GM23248 (cell line): Measurements from ENCODE around the gene IL36RN. TPM values are rescaled to one million over a fixed set of nuclear protein-coding genes. Genes with fewer than 3 reads are reported as not detected.

Source experiments
- DNase-seq: peaks from one replicate; pipeline ENCODE4 v3.0.0-alpha.2; 2015
- H2AFZ ChIP-seq: fragments of 200-600 bp; sonication (generic); 2 replicates; pipeline ENCODE4 v1.6.1; 2016; ENCODE audit warnings: antibody characterized with exemption
- H3F3A ChIP-seq: fragments of 200-600 bp; sonication (generic); 2 replicates; pipeline ENCODE4 v1.6.1; 2016; ENCODE audit warnings: mild to moderate bottlenecking, antibody characterized with exemption, mixed run types; ENCODE audit not compliant: insufficient read depth
- H3K27ac ChIP-seq: fragments of 200-600 bp; sonication (generic); 2 replicates; pipeline ENCODE4 v1.5.1; 2016; ENCODE audit warnings: mild to moderate bottlenecking
- H3K27me3 ChIP-seq: fragments of 200-600 bp; sonication (generic); replicated peaks from 2 replicates; pipeline ENCODE4 v1.6.1; 2016; ENCODE audit warnings: mild to moderate bottlenecking; ENCODE audit not compliant: insufficient read depth
- H3K36me3 ChIP-seq: fragments of 200-600 bp; sonication (generic); 2 replicates; pipeline ENCODE4 v1.6.1; 2016; ENCODE audit warnings: low read depth, mild to moderate bottlenecking
- H3K4me1 ChIP-seq: fragments of 200-600 bp; sonication (generic); 2 replicates; pipeline ENCODE4 v1.6.1; 2016; ENCODE audit warnings: mild to moderate bottlenecking; ENCODE audit not compliant: insufficient read depth
- H3K4me2 ChIP-seq: fragments of 200-600 bp; sonication (generic); one replicate; pipeline ENCODE4 v1.6.1; 2016; ENCODE audit warnings: mild to moderate bottlenecking; ENCODE audit not compliant: unreplicated experiment
- H3K4me3 ChIP-seq: fragments of 200-600 bp; sonication (generic); 2 replicates; pipeline ENCODE4 v1.5.1; 2016; ENCODE audit warnings: mild to moderate bottlenecking
- H3K79me2 ChIP-seq: fragments of 200-600 bp; sonication (generic); 2 replicates; pipeline ENCODE4 v1.6.1; 2016; ENCODE audit warnings: mild to moderate bottlenecking; ENCODE audit not compliant: insufficient read depth
- H3K9ac ChIP-seq: fragments of 200-600 bp; sonication (generic); 2 replicates; pipeline ENCODE4 v1.6.1; 2016; ENCODE audit warnings: mild to moderate bottlenecking
- H3K9me2 ChIP-seq: fragments of 200-600 bp; sonication (generic); 2 replicates; pipeline ENCODE4 v1.6.1; 2016; ENCODE audit warnings: mixed run types, mild to moderate bottlenecking, moderate library complexity; ENCODE audit not compliant: insufficient read depth
- H3K9me3 ChIP-seq: fragments of 200-600 bp; sonication (generic); one replicate; pipeline ENCODE4 v1.6.1; 2017; ENCODE audit warnings: low read depth
- H4K20me1 ChIP-seq: fragments of 200-600 bp; sonication (generic); 2 replicates; pipeline ENCODE4 v1.6.0; 2016; ENCODE audit not compliant: insufficient read depth
- EZH2 ChIP-seq: fragments of 200-600 bp; sonication (generic); IDR thresholded peaks from 2 replicates; pipeline ENCODE4 v1.6.1; 2018; ENCODE audit warnings: antibody characterized with exemption, mild to moderate bottlenecking; ENCODE audit not compliant: insufficient read depth, poor library complexity, severe bottlenecking
- EZH2phosphoT487 ChIP-seq: fragments of 200-600 bp; sonication (generic); IDR thresholded peaks from 2 replicates; pipeline ENCODE4 v1.6.1; 2018; ENCODE audit warnings: antibody characterized with exemption, moderate library complexity, mild to moderate bottlenecking, low read depth; ENCODE audit not compliant: insufficient read depth
- whole genome bisulfite sequencing, 2 experiments: methylation state at CpG; one replicate each; pipeline ENCODE4 v1.1.6; 2015 to 2017; ENCODE audit warnings: low lambda C conversion rate in 2 of 2, low coverage in 1 of 2; ENCODE audit errors: missing lambda C conversion rate in 2 of 2; 5-methylcytosine and 5-hydroxymethylcytosine counted together
- in situ Hi-C: fragments of 300-500 bp; cut with MboI; formaldehyde crosslinking; loops from 2 replicates; pipeline ENCODE4 v1.15.0; 2020
- polyA plus RNA-seq: library from polyadenylated mRNA; unstranded; fragments of >200 nt; fragmentation: Nextera tagmentation; extraction: Ambion mirVana; gene quantifications from 2 replicates; pipeline ENCODE4 v1.2.1, GENCODE V29; 2016
- total RNA-seq: library from RNA; depleted of rRNA; stranded (reverse); fragments of >200 nt; shearing (Covaris generic); gene quantifications from 2 replicates; pipeline ENCODE4 v1.2.3, GENCODE V29; 2014

IL36RN gene
- total and polyA plus RNA-seq, 2 experiments from 2014 or later = not detected

DNA sequence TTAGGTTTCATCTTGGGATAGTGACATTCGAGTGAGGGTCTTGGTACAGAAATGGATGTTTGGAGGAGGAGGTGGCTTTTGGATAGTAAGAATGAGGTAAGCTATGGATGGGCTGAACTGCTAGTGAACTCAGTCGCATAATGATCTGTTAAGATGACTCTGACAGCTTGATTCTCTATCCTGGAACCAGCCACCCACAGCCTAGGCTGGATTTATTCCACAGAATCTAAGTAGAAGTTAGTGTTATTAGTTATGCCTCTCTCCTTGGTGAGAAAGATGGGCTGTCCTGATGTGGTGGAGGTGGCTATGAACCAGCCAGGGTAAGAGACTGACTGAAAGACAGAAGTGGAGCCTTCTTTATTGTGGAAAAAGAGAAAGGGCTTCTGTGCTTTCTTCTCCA is 31.3 kb upstream of the IL36RN start:
- Histone ChIP-seq H3K79me2 (no peaks in the 10 kb centered on the region), H4K20me1 (no peaks in the 10 kb centered on the region), H3K9me3 (no peaks in the 10 kb centered on the region), H3K4me1 (no peaks in the 10 kb centered on the region), H3K4me3 (no peak overlapping the region), H3K36me3 (no peaks in the 10 kb centered on the region), H3F3A (no peaks in the 10 kb centered on the region), H3K27ac (no peak overlapping the region), H3K4me2 (no peak overlapping the region), H3K9ac (no peak overlapping the region), H2AFZ (no peak overlapping the region), H3K9me2 (no peaks in the 10 kb centered on the region), H3K27me3 (peaks cover 84% of the 10 kb centered on the region)
- in situ Hi-C loops = no loop called here
- no peak for DNase-seq
- TF ChIP-seq EZH2phosphoT487 (no peak), EZH2 (no peak)
- WGBS, 2 experiments = 33 to 35% methylated on average over 2 of the region's 2 CpGs

DNA sequence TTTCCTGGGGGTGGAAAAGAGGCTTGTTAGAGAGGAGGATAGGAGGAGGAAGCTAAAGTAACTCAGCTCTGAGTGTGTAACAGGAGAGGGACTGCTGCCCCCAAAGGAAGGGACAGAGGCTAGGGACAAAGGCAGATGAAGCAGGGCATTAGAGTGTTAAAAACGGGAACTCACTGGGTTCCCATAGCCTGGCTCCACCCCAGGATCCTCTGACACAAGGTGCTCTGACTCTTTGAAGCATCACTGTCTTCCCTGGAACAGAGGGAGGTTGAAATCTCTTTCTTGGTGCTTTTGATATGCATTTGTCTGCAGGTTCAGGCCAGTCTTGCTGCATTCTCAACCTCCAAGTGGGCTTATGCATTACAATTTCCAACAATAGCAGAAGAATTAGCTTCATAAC is 30.9 kb upstream of the IL36RN start:
- in situ Hi-C loops = no loop called here
- 0% methylated on average over 1 of the region's 1 CpG for WGBS, 2 experiments

DNA sequence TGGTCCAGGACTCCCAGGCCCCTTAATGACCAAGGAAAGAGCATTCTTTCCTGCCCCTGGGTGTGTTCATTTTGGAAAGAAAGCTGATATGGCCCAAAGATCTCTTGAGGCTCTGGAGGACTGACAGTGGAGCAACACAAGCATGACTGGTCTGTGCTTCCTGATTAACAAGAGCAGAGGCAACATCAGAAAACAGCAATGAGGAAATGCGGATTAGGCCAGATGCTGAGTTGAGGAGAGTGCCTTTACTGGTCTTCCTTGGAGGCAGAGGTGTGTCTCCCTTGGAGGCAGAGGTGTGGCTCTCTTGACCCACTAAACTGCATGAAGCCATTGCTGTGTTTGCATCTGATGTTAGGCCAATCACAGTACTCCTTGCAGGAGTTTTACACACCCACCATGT is 26.3 kb upstream of the IL36RN start:
- no peak overlapping the region for H3K9ac ChIP-seq
- peaks cover 61% of the 10 kb centered on the region for H3K27me3 ChIP-seq
- no peaks in the 10 kb centered on the region for H3K4me1 ChIP-seq
- no peaks in the 10 kb centered on the region for H3K9me3 ChIP-seq
- 80 to 94% methylated on average over 1 of the region's 1 CpG for WGBS, 2 experiments
- H4K20me1 ChIP-seq = no peaks in the 10 kb centered on the region
- H3K36me3 ChIP-seq = no peaks in the 10 kb centered on the region
- H3K27ac ChIP-seq = no peak overlapping the region
- H2AFZ ChIP-seq = no peak overlapping the region
- no peak overlapping the region for H3K4me3 ChIP-seq
- no peaks in the 10 kb centered on the region for H3F3A ChIP-seq
- no peak for TF ChIP-seq EZH2phosphoT487
- no peak for TF ChIP-seq EZH2
- no peak for DNase-seq
- in situ Hi-C loops = no loop called here
- H3K4me2 ChIP-seq = no peak overlapping the region
- no peaks in the 10 kb centered on the region for H3K9me2 ChIP-seq
- no peaks in the 10 kb centered on the region for H3K79me2 ChIP-seq

More for the DNA sequence above, 30.9 kb upstream of the IL36RN start:
- no peak overlapping the region for H2AFZ ChIP-seq
- H4K20me1 ChIP-seq = no peaks in the 10 kb centered on the region
- no peak overlapping the region for H3K4me3 ChIP-seq
- H3K4me1 ChIP-seq = no peaks in the 10 kb centered on the region
- TF ChIP-seq EZH2phosphoT487 = no peak
- H3K27me3 ChIP-seq = peaks cover 83% of the 10 kb centered on the region
- no peak overlapping the region for H3K27ac ChIP-seq
- H3K9me3 ChIP-seq = no peaks in the 10 kb centered on the region
- H3K4me2 ChIP-seq = no peak overlapping the region
- no peaks in the 10 kb centered on the region for H3K79me2 ChIP-seq
- no peak for DNase-seq
- no peaks in the 10 kb centered on the region for H3K36me3 ChIP-seq
- no peaks in the 10 kb centered on the region for H3F3A ChIP-seq
- no peaks in the 10 kb centered on the region for H3K9me2 ChIP-seq
- H3K9ac ChIP-seq = no peak overlapping the region

DNA sequence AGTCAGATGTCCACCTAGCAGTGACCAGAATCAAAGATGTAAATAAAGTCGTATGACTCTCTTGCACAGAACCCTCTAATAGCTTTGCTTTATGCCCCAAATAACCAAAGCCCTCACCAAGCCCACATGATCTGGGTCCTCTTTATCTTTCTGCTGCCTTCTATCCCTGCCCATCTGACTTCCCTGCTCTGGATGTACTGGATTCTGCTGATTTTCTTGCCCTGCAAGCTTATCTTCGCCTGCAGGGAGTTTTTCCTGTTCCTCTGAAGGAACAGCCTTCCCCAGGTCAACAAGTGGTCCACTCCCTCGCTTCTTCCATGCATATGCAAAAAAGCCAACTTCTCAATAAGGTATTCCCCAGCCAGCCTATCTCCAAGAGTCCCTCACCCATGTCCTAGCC is 25.0 kb upstream of the IL36RN start:
- Histone ChIP-seq H3K27me3 (peaks cover 48% of the 10 kb centered on the region), H2AFZ (no peak overlapping the region), H4K20me1 (no peaks in the 10 kb centered on the region), H3F3A (no peaks in the 10 kb centered on the region), H3K4me2 (no peak overlapping the region), H3K9ac (no peak overlapping the region), H3K79me2 (no peaks in the 10 kb centered on the region), H3K4me1 (no peaks in the 10 kb centered on the region), H3K9me2 (no peaks in the 10 kb centered on the region), H3K36me3 (no peaks in the 10 kb centered on the region), H3K27ac (no peak overlapping the region), H3K9me3 (no peaks in the 10 kb centered on the region), H3K4me3 (no peak overlapping the region)
- no peak for DNase-seq
- no peak for TF ChIP-seq EZH2
- no peak for TF ChIP-seq EZH2phosphoT487
- in situ Hi-C loops = no loop called here
- 25 to 28% methylated on average over 3 of the region's 3 CpGs for WGBS, 2 experiments

DNA sequence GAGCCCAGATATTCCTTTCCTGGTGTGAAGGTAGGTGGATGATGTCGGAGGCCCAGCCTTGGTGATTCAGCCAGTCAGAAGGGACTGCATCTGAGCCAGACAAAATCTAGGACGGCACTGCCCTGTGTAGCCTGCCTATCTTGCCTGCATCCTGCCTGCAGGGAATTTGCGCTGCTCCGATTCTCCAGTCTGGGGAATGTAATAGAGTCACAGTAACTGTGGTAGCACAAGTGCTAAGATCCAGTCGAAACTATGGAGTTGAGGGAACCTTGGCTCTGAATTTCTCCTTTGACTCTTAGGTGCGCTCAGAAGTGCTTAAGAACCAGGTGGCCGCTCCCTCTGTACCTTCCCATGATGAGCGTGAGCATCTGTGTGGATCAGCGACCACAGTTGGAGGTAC is 22.2 kb upstream of the IL36RN start:
- DNase-seq = no peak
- 48 to 51% methylated on average over 9 of the region's 9 CpGs for WGBS, 2 experiments
- H3K79me2 ChIP-seq = no peaks in the 10 kb centered on the region
- no peaks in the 10 kb centered on the region for H3F3A ChIP-seq
- no peaks in the 10 kb centered on the region for H3K9me3 ChIP-seq
- no peak overlapping the region for H3K4me2 ChIP-seq
- no peak overlapping the region for H3K4me3 ChIP-seq
- H4K20me1 ChIP-seq = no peaks in the 10 kb centered on the region
- no peaks in the 10 kb centered on the region for H3K9me2 ChIP-seq
- H3K9ac ChIP-seq = no peak overlapping the region
- in situ Hi-C loops = no loop called here
- peaks cover 45% of the 10 kb centered on the region for H3K27me3 ChIP-seq
- no peaks in the 10 kb centered on the region for H3K36me3 ChIP-seq
- no peak overlapping the region for H3K27ac ChIP-seq
- no peak for TF ChIP-seq EZH2phosphoT487
- TF ChIP-seq EZH2 = no peak
- H2AFZ ChIP-seq = no peak overlapping the region
- no peaks in the 10 kb centered on the region for H3K4me1 ChIP-seq
